ENCODE data around the gene ARHGAP8. TPM values are rescaled to one million over a fixed set of nuclear protein-coding genes. Genes with fewer than 3 reads are reported as not detected.
"Not testable (repeated sequence)": the region's sequence is repeated elsewhere in the genome, so short reads cannot be mapped to it uniquely, and the experiment has no call there.

Gene ARHGAP8
- total RNA-seq, 1 donor from 2014 or later, result 0.25 TPM

- no peak for DNase-seq (ENCODE audit: low spot score)
- Mint-ChIP-seq H3K27ac (ENCODE audit: unreplicated experiment) (no peak overlapping the region), H3K4me3 (ENCODE audit: unreplicated experiment) (no peak overlapping the region), H3K9me3 (ENCODE audit: low read depth) (no peaks in the 10 kb centered on the region), H3K4me1 (ENCODE audit: low read depth) (peaks cover 8% of the 10 kb centered on the region), H3K36me3 (ENCODE audit: low read depth) (no peaks in the 10 kb centered on the region), H3K27me3 (ENCODE audit: low read depth) (peaks cover 8% of the 10 kb centered on the region)
- TF ChIP-seq, protein P1, sequence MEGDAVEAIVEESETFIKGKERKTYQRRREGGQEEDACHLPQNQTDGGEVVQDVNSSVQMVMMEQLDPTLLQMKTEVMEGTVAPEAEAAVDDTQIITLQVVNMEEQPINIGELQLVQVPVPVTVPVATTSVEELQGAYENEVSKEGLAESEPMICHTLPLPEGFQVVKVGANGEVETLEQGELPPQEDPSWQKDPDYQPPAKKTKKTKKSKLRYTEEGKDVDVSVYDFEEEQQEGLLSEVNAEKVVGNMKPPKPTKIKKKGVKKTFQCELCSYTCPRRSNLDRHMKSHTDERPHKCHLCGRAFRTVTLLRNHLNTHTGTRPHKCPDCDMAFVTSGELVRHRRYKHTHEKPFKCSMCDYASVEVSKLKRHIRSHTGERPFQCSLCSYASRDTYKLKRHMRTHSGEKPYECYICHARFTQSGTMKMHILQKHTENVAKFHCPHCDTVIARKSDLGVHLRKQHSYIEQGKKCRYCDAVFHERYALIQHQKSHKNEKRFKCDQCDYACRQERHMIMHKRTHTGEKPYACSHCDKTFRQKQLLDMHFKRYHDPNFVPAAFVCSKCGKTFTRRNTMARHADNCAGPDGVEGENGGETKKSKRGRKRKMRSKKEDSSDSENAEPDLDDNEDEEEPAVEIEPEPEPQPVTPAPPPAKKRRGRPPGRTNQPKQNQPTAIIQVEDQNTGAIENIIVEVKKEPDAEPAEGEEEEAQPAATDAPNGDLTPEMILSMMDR (IDR thresholded peaks at IDR 0.05), result no peak
These were observed 12.1 kb upstream of the ARHGAP8 start for GRCh38 chr22:44740307-44740706.

DNA sequence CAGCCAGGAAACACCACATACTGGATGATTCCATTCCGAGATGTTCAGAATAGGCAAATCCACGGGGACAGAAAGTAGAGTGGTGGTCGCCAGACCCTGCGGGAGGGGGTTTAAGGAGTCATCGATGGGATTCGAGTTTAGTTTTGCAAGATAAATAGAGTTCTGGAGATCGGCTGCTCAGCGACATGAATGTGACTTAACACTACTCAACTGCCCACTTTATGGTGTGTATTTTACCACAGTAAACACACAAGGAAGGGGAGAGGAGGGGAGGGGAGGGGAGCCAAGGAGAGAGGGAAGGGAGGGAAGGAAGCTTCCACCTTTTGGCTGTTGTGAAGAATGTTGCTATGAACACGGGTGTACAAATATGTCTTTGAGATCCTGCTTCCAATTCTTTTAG is 10.4 kb upstream of the ARHGAP8 start:
- Mint-ChIP-seq H3K4me3 (ENCODE audit: unreplicated experiment) (no peak overlapping the region), H3K9me3 (ENCODE audit: low read depth) (no peaks in the 10 kb centered on the region), H3K36me3 (ENCODE audit: low read depth) (no peaks in the 10 kb centered on the region), H3K27ac (ENCODE audit: unreplicated experiment) (no peak overlapping the region), H3K27me3 (ENCODE audit: low read depth) (peaks cover 14% of the 10 kb centered on the region), H3K4me1 (ENCODE audit: low read depth) (peaks cover 8% of the 10 kb centered on the region)
- no peak for DNase-seq (ENCODE audit: low spot score)
- TF ChIP-seq, protein P1 (IDR thresholded peaks at IDR 0.05), result no peak

- no peak overlapping the region for H3K4me3 Mint-ChIP-seq (ENCODE audit: unreplicated experiment)
These were observed 9.1 kb upstream of the ARHGAP8 start for GRCh38 chr22:44743247-44743646.

DNA sequence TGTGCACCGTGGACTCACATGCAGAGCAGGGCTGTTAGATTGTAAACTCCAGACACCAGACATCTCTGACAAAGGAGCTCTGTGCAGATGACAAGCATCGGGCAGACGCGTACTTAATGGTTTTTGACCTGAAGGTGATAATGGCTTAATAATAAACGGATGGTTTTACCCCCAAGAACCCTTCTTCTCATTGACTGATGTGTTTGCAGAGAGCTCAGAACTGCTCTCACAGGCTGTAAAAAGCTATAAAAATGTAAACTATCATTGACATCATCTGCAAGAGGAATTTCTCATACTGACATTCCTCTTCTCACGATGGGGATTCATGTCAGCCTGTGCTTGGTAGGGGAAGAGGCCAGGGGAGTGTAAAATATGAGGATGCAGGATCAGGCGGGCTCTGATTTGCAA is 8.6 kb upstream of the ARHGAP8 start:
- no peak for DNase-seq (ENCODE audit: low spot score)
- no peaks in the 10 kb centered on the region for H3K9me3 Mint-ChIP-seq (ENCODE audit: low read depth)
- H3K4me3 Mint-ChIP-seq (ENCODE audit: unreplicated experiment), result no peak overlapping the region
- H3K4me1 Mint-ChIP-seq (ENCODE audit: low read depth), result peaks cover 8% of the 10 kb centered on the region
- no peaks in the 10 kb centered on the region for H3K36me3 Mint-ChIP-seq (ENCODE audit: low read depth)
- TF ChIP-seq, protein P1 (IDR thresholded peaks at IDR 0.05), result no peak
- H3K27ac Mint-ChIP-seq (ENCODE audit: unreplicated experiment), result no peak overlapping the region
- H3K27me3 Mint-ChIP-seq (ENCODE audit: low read depth), result peaks cover 17% of the 10 kb centered on the region

More at GRCh38 chr22:44743247-44743646, 9.1 kb upstream of the ARHGAP8 start:
- no peaks in the 10 kb centered on the region for H3K9me3 Mint-ChIP-seq (ENCODE audit: low read depth)
- TF ChIP-seq, protein P1 (IDR thresholded peaks at IDR 0.05), result no peak
- H3K27ac Mint-ChIP-seq (ENCODE audit: unreplicated experiment), result no peak overlapping the region
- no peak for DNase-seq (ENCODE audit: low spot score)
- peaks cover 17% of the 10 kb centered on the region for H3K27me3 Mint-ChIP-seq (ENCODE audit: low read depth)
- no peaks in the 10 kb centered on the region for H3K36me3 Mint-ChIP-seq (ENCODE audit: low read depth)
- H3K4me1 Mint-ChIP-seq (ENCODE audit: low read depth), result peaks cover 8% of the 10 kb centered on the region

- Mint-ChIP-seq H3K36me3 (ENCODE audit: low read depth) (no peaks in the 10 kb centered on the region), H3K9me3 (ENCODE audit: low read depth) (peaks cover 4% of the 10 kb centered on the region), H3K27ac (ENCODE audit: unreplicated experiment) (no peak overlapping the region), H3K4me3 (ENCODE audit: unreplicated experiment) (no peak overlapping the region), H3K27me3 (ENCODE audit: low read depth) (peaks cover 23% of the 10 kb centered on the region), H3K4me1 (ENCODE audit: low read depth) (no peaks in the 10 kb centered on the region)
- DNase-seq (ENCODE audit: low spot score), result no peak
- TF ChIP-seq, protein P1 (IDR thresholded peaks at IDR 0.05), result no peak
These were observed 6.3 kb upstream of the ARHGAP8 start for GRCh38 chr22:44745853-44746789.

DNA sequence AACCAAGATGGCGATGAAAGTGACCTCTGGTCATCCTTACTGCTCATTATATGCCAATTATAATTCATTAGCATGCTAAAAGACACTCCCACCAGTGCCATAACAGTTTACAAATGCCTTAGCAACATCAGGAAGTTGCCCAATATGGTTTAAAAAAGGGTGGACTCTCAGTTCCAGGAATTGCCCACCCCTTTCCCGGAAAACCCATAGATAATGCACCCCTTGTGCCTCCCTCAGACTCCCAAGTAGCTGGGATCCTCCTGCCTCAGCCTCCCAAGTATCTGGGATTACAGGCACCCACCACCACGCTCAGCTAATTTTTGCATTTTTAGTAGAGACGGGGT is 4.6 kb upstream of the ARHGAP8 start:
- H3K4me3 Mint-ChIP-seq (ENCODE audit: unreplicated experiment); H3K4me1 Mint-ChIP-seq (ENCODE audit: low read depth); H3K9me3 Mint-ChIP-seq (ENCODE audit: low read depth); DNase-seq (ENCODE audit: low spot score); H3K36me3 Mint-ChIP-seq (ENCODE audit: low read depth); H3K27ac Mint-ChIP-seq (ENCODE audit: unreplicated experiment): not testable (repeated sequence)
- peaks cover 31% of the 10 kb centered on the region for H3K27me3 Mint-ChIP-seq (ENCODE audit: low read depth)

Data from chondrocyte (in vitro differentiated cells).